Measurements from ENCODE around the gene DIS3L2.

DIS3L2 gene

GRCh38 chr2:232288489-232289030 is 327.0 kb downstream of the DIS3L2 start:
- Histone ChIP-seq H3K27me3 (ENCODE audit: control insufficient read depth, insufficient read depth, low read length) (no peaks in the 10 kb centered on the region), H3K4me1 (ENCODE audit: control insufficient read depth, insufficient read depth, low read length) (peaks cover 6% of the 10 kb centered on the region), H3K36me3 (ENCODE audit: control insufficient read depth, insufficient read depth, low read length) (no peaks in the 10 kb centered on the region), H3K9ac (ENCODE audit: low read depth, low read length) (no peak overlapping the region), H3K27ac (ENCODE audit: low read depth, low read length) (no peak overlapping the region), H3K9me3 (ENCODE audit: control insufficient read depth, insufficient read depth, low read length) (no peaks in the 10 kb centered on the region), H3K4me3 (ENCODE audit: low read depth, low read length) (no peak overlapping the region)

DNA sequence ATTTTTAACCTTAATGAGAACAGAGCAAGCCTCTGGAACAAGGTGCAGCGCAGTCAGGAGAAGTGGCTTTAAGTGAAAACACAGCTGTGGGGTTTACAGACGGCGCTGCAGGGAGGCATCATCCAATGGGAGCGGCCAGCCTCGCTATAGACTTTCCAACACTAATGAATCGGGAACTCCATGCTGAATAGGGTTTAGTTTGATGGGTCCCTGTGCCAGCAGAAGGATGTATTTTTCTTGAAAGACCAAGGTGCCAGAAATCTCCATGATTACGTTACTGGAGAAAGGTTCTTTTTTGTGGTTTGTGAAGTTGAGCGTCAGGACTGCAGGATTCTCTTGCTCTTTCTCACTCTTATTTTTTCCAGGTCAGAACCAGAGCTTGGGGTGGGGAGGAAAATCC is 329.2 kb downstream of the DIS3L2 start:
- peaks cover 6% of the 10 kb centered on the region for H3K4me1 ChIP-seq (ENCODE audit: control insufficient read depth, insufficient read depth, low read length)
- H3K9ac ChIP-seq (ENCODE audit: low read depth, low read length): no peak overlapping the region
- no peak overlapping the region for H3K27ac ChIP-seq (ENCODE audit: low read depth, low read length)
- no peak overlapping the region for H3K4me3 ChIP-seq (ENCODE audit: low read depth, low read length)
- peaks cover 5% of the 10 kb centered on the region; the same call in 1 of the 2 replicates for H3K36me3 ChIP-seq (ENCODE audit: control insufficient read depth, insufficient read depth, low read length)
- H3K27me3 ChIP-seq (ENCODE audit: control insufficient read depth, insufficient read depth, low read length): no peaks in the 10 kb centered on the region
- H3K9me3 ChIP-seq (ENCODE audit: control insufficient read depth, insufficient read depth, low read length): no peaks in the 10 kb centered on the region

DNA sequence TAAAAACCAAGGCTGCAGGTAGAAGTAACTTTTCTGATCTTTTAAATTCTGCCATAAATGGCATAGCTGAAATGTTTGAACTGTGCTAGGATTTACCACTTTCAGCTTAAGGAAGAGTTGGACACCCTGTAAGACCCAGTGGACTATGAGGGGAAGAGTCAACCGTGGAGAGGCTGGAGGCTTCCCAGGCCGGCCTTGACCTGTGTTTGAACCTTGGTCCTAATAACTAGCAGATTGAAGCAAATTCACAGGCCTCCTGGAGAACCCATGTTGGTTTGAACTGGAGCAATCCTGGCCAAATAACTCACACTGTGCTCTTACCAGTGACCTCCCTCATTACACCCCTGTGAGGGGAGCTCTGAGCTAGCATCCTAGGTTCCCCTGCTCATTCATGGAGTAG is 329.8 kb downstream of the DIS3L2 start:
- H3K9me3 ChIP-seq (ENCODE audit: control insufficient read depth, insufficient read depth, low read length): no peaks in the 10 kb centered on the region
- no peak overlapping the region for H3K27ac ChIP-seq (ENCODE audit: low read depth, low read length)
- H3K4me1 ChIP-seq (ENCODE audit: control insufficient read depth, insufficient read depth, low read length): peaks cover 6% of the 10 kb centered on the region
- peaks cover 5% of the 10 kb centered on the region; the same call in 1 of the 2 replicates for H3K36me3 ChIP-seq (ENCODE audit: control insufficient read depth, insufficient read depth, low read length)
- H3K27me3 ChIP-seq (ENCODE audit: control insufficient read depth, insufficient read depth, low read length): no peaks in the 10 kb centered on the region
- H3K9ac ChIP-seq (ENCODE audit: low read depth, low read length): no peak overlapping the region
- H3K4me3 ChIP-seq (ENCODE audit: low read depth, low read length): no peak overlapping the region

DNA sequence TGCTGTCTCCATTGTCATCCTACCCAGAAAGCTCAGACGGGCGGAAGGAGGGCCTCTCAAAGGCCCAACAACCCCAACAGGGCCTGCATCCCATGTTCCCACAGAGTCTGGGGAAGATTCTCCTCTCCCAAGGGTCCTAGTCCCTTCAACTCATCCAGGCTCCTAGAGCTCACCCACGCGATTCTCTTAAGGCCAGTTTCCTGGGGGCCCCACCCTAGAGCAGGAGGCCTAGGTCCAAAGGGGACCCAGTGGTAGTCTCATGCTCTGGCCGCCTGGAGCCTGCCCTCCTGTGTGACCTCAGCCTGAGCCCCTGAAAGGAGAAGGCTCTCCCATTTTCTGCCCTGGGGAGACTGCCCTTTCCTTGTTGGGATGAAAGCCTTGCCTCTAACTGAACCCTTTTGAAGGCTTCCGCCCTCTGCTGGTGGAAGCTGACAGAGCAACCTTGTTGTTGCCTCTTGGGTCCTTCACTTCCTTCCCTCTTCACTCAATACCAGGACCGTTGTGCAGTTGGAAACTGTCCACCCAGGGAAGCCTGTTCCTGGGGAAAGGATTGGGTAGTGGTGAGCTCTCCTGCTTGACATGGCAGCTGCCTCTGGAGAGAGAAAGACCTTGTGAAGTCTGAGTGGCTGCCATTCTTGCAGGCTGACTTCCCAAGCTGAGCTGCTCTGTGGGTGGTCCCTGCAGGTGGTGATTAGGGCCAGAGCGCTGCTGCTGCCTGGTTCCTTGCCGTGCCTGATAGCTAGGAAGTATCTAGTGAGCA is 331.1 kb downstream of the DIS3L2 start:
- H3K27me3 ChIP-seq (ENCODE audit: control insufficient read depth, insufficient read depth, low read length): no peaks in the 10 kb centered on the region
- no peak overlapping the region for H3K4me3 ChIP-seq (ENCODE audit: low read depth, low read length)
- H3K9me3 ChIP-seq (ENCODE audit: control insufficient read depth, insufficient read depth, low read length): no peaks in the 10 kb centered on the region
- peaks cover 5% of the 10 kb centered on the region; the same call in 1 of the 2 replicates for H3K36me3 ChIP-seq (ENCODE audit: control insufficient read depth, insufficient read depth, low read length)
- no peak overlapping the region for H3K9ac ChIP-seq (ENCODE audit: low read depth, low read length)
- no peak overlapping the region for H3K27ac ChIP-seq (ENCODE audit: low read depth, low read length)
- H3K4me1 ChIP-seq (ENCODE audit: control insufficient read depth, insufficient read depth, low read length): peaks cover 6% of the 10 kb centered on the region

- peaks cover 6% of the 10 kb centered on the region for H3K4me1 ChIP-seq (ENCODE audit: control insufficient read depth, insufficient read depth, low read length)
- no peak overlapping the region for H3K4me3 ChIP-seq (ENCODE audit: low read depth, low read length)
- no peaks in the 10 kb centered on the region for H3K9me3 ChIP-seq (ENCODE audit: control insufficient read depth, insufficient read depth, low read length)
- no peaks in the 10 kb centered on the region for H3K27me3 ChIP-seq (ENCODE audit: control insufficient read depth, insufficient read depth, low read length)
- peaks cover 5% of the 10 kb centered on the region; the same call in 1 of the 2 replicates for H3K36me3 ChIP-seq (ENCODE audit: control insufficient read depth, insufficient read depth, low read length)
- no peak overlapping the region for H3K27ac ChIP-seq (ENCODE audit: low read depth, low read length)
- no peak overlapping the region for H3K9ac ChIP-seq (ENCODE audit: low read depth, low read length)
Measured at GRCh38 chr2:232293191-232293590, 331.7 kb downstream of the DIS3L2 start.

GRCh38 chr2:232295971-232296370 is 334.5 kb downstream of the DIS3L2 start:
- H3K4me1 ChIP-seq (ENCODE audit: control insufficient read depth, insufficient read depth, low read length): peaks cover 6% of the 10 kb centered on the region

GRCh38 chr2:232296776-232297525 is 335.4 kb downstream of the DIS3L2 start:
- Histone ChIP-seq H3K4me1 (ENCODE audit: control insufficient read depth, insufficient read depth, low read length) (peaks cover 6% of the 10 kb centered on the region), H3K9ac (ENCODE audit: low read depth, low read length) (no peak overlapping the region)

More at GRCh38 chr2:232295971-232296370, 334.5 kb downstream of the DIS3L2 start:
- Histone ChIP-seq H3K9me3 (ENCODE audit: control insufficient read depth, insufficient read depth, low read length) (no peaks in the 10 kb centered on the region), H3K4me3 (ENCODE audit: low read depth, low read length) (no peak overlapping the region), H3K27me3 (ENCODE audit: control insufficient read depth, insufficient read depth, low read length) (no peaks in the 10 kb centered on the region), H3K27ac (ENCODE audit: low read depth, low read length) (no peak overlapping the region), H3K9ac (ENCODE audit: low read depth, low read length) (no peak overlapping the region), H3K36me3 (ENCODE audit: control insufficient read depth, insufficient read depth, low read length) (peaks cover 5% of the 10 kb centered on the region; the same call in 1 of the 2 replicates)

DNA sequence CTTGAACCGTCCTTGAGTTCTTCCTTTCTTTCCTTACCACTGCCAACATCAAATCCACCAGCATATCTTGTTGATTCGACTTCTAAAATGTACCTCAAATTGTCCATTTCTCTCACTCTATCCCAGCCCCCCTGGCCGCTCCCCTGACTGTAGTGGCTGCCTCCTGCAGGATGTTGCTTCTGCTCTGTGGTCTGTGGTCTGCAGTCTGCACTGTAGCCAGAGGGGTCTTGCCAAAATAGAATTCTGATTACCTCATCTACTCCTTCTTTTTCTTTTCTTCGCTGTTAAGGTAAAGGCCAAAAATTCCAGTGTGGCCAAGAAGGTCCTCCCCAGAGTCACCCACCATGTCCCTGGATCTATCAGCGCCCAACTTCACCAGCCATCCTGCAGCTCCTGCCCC is 337.6 kb downstream of the DIS3L2 start:
- no peaks in the 10 kb centered on the region for H3K9me3 ChIP-seq (ENCODE audit: control insufficient read depth, insufficient read depth, low read length)

More at GRCh38 chr2:232296776-232297525, 335.4 kb downstream of the DIS3L2 start:
- H3K27ac ChIP-seq (ENCODE audit: low read depth, low read length): no peak overlapping the region
- H3K9me3 ChIP-seq (ENCODE audit: control insufficient read depth, insufficient read depth, low read length): no peaks in the 10 kb centered on the region
- no peak overlapping the region for H3K4me3 ChIP-seq (ENCODE audit: low read depth, low read length)
- peaks cover 5% of the 10 kb centered on the region; the same call in 1 of the 2 replicates for H3K36me3 ChIP-seq (ENCODE audit: control insufficient read depth, insufficient read depth, low read length)
- H3K27me3 ChIP-seq (ENCODE audit: control insufficient read depth, insufficient read depth, low read length): no peaks in the 10 kb centered on the region

DNA sequence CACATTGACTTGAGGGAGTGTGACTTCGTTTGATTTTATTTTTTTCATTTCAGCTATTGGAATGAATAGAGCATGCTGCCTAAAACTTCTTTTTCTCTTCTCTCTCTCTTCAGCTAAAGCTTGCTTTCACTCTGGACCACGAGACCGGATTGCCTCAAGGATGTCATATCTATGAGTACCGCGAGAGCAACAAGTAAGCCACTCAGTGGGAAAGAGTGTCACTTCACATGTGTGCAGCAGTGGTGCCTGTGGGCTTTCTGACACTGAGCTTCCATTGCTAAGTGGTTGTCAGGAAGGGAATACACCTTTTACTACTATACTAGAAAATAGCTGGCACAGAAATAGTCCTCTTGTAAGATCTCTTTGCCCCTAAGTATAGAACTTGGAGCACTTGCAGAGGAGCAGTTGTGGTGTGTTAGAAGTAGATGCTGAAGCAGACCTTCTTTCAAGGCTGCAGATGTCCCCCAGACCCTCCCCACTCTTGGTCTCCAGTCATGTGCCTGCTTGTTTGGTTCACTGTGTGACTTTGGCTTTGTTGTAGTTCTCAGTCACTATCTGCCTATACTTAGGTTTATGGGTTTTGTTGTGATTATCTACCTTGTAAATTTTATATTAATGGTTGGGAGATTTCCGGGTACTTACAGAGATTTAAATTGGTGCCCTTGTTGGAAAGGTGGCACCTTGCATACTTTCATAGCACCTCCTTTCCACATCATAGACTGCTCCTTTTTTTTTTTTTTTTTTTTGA is 338.6 kb downstream of the DIS3L2 start:
- Histone ChIP-seq H3K36me3 (ENCODE audit: control insufficient read depth, insufficient read depth, low read length) (no peaks in the 10 kb centered on the region), H3K4me3 (ENCODE audit: low read depth, low read length) (no peak overlapping the region), H3K9me3 (ENCODE audit: control insufficient read depth, insufficient read depth, low read length) (no peaks in the 10 kb centered on the region), H3K4me1 (ENCODE audit: control insufficient read depth, insufficient read depth, low read length) (no peaks in the 10 kb centered on the region), H3K9ac (ENCODE audit: low read depth, low read length) (no peak overlapping the region), H3K27ac (ENCODE audit: low read depth, low read length) (no peak overlapping the region), H3K27me3 (ENCODE audit: control insufficient read depth, insufficient read depth, low read length) (no peaks in the 10 kb centered on the region)

More for the DNA sequence above, 337.6 kb downstream of the DIS3L2 start:
- H3K36me3 ChIP-seq (ENCODE audit: control insufficient read depth, insufficient read depth, low read length): peaks cover 5% of the 10 kb centered on the region; the same call in 1 of the 2 replicates
- no peak overlapping the region for H3K4me3 ChIP-seq (ENCODE audit: low read depth, low read length)
- no peak overlapping the region for H3K9ac ChIP-seq (ENCODE audit: low read depth, low read length)
- H3K4me1 ChIP-seq (ENCODE audit: control insufficient read depth, insufficient read depth, low read length): no peaks in the 10 kb centered on the region
- H3K27me3 ChIP-seq (ENCODE audit: control insufficient read depth, insufficient read depth, low read length): no peaks in the 10 kb centered on the region
- H3K27ac ChIP-seq (ENCODE audit: low read depth, low read length): no peak overlapping the region

- H3K9me3 ChIP-seq (ENCODE audit: control insufficient read depth, insufficient read depth, low read length): no peaks in the 10 kb centered on the region
- no peak overlapping the region for H3K27ac ChIP-seq (ENCODE audit: low read depth, low read length)
- no peaks in the 10 kb centered on the region for H3K36me3 ChIP-seq (ENCODE audit: control insufficient read depth, insufficient read depth, low read length)
- no peaks in the 10 kb centered on the region for H3K4me1 ChIP-seq (ENCODE audit: control insufficient read depth, insufficient read depth, low read length)
- no peak overlapping the region for H3K4me3 ChIP-seq (ENCODE audit: low read depth, low read length)
- H3K27me3 ChIP-seq (ENCODE audit: control insufficient read depth, insufficient read depth, low read length): no peaks in the 10 kb centered on the region
- no peak overlapping the region for H3K9ac ChIP-seq (ENCODE audit: low read depth, low read length)
Measured at GRCh38 chr2:232300894-232301387, 339.4 kb downstream of the DIS3L2 start.

All from HUES48 (cell line).